Left lobe of liver (tissue), 2 donors: ENCODE results near the gene TTC23. TPM values are rescaled to one million over a fixed set of nuclear protein-coding genes. Genes with fewer than 3 reads are reported as not detected.
A peak's percentile ranks its signal among the peaks of the same experiment; 100 is the strongest.
"Not testable (repeated sequence)": the region's sequence is repeated elsewhere in the genome, so short reads cannot be mapped to it uniquely, and the experiment has no call there.

Experiments
- ATAC-seq: fragments of 200-7000 bp; cut with Tn5 transposase; one replicate; pipeline ENCODE4 v1.9.1; 2020; ENCODE audit warnings: mild to moderate bottlenecking, moderate library complexity
- DNase-seq: peaks from one replicate; pipeline ENCODE4 v3.0.0-alpha.2; 2020; ENCODE audit warnings: low spot score
- total RNA-seq: library from RNA; stranded (reverse); gene quantifications from one replicate; pipeline ENCODE4 v1.2.1, GENCODE V29; 2021
- donor health status: DM: no; HTN: no; CAD: no; lungs with moderate emphysema.
- donor health status: DM: no; HTN: yes; CAD: no.

Gene TTC23
- total RNA-seq, 1 donor from 2014 or later, result 9.0 TPM

GRCh38 chr15:99122831-99123712 lies 126.3 kb downstream of the TTC23 start:
- DNase-seq (no peak), ATAC-seq (no peak)

- no peak for DNase-seq
- ATAC-seq, result no peak
Observed at GRCh38 chr15:99121691-99122410, 127.5 kb downstream of the TTC23 start.

- no peak for DNase-seq
- no peak for ATAC-seq
Observed at GRCh38 chr15:99121207-99121606, 128.2 kb downstream of the TTC23 start.

GRCh38 chr15:99120050-99120777 lies 129.2 kb downstream of the TTC23 start:
- DNase-seq (no peak), ATAC-seq (no peak)

DNA sequence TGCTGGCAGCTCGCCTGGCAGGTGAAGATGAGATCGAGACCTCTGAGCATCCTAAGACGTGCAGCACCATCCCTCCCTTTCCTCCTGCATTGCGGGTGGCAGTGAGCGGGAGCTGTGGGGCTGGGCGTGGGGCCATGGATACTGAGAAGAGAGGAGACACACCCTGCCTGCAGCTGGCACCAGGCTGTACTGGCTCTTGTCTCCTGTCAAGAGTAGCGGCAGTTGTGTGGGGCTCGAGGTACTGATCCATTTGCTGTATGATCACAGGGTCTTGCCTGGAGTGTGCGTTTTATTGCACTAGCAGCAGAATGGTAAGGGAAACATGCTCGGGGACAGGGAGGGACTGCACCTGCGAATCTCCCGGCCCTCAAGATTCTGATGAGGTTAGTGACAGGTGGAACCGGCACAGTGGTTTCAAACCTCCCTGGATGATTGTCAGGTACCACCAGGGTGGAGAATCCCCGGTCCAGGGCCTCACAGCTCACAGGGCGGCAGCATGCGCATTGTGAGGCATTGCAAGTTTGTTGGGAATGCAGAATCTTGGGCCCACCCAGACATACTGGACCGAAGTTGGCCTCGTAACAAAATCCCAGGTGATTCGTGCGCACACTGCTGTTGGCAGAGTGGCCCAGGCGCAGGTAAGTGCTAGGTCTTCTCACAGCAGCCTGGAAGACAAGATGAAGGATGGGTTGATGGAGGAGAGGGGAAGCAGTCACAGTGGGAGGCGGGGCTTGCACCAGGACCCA lies 130.4 kb downstream of the TTC23 start:
- no peak for DNase-seq

GRCh38 chr15:99118258-99118632 lies 131.1 kb downstream of the TTC23 start:
- DNase-seq (no peak), ATAC-seq (no peak)

More for the DNA sequence above, 130.4 kb downstream of the TTC23 start:
- no peak for ATAC-seq

DNA sequence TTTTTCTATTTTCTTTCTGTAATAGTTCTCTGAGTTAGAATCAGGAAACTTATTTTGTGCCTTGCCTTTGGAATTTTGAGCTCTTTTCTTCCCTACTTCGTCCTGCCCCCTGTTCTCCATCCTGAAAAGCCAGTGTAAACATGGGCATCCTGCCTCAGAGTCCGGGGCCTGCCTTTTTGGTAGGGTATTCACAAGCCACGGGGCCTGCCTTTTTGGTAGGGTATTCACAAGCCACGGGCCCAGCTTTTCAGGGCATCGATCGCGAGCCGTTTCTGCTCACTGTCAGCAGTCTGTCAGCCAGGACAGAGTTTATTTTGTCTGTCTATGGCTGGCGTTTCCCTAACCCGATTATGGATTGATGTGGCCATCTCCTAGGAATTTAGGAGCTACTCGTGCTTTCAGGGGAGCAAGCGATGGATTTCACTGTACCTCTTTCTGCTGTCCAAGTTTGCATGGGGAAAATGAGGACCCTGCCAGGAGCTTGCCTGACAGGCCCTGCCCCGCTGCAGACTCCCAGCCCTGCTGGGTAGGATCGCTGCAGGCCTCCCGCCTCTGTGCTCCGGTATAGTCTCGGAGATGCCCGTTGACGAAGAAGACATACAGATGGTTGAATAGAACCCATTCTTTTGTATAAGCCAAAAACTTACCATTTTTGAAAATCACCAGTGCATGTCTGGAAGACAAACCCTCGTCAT lies 131.7 kb downstream of the TTC23 start:
- ATAC-seq, result no peak
- DNase-seq, result no peak

- DNase-seq (no peak), ATAC-seq (no peak)
Observed at GRCh38 chr15:99117111-99117510, 132.3 kb downstream of the TTC23 start.

- no peak for DNase-seq
- no peak for ATAC-seq
Observed at GRCh38 chr15:99115300-99116215, 133.8 kb downstream of the TTC23 start.

GRCh38 chr15:99114511-99115299 lies 134.7 kb downstream of the TTC23 start:
- DNase-seq (no peak), ATAC-seq (no peak)

GRCh38 chr15:99113547-99114271 lies 135.7 kb downstream of the TTC23 start:
- ATAC-seq, result peak; percentile 80
- no peak for DNase-seq

GRCh38 chr15:99111641-99112040 lies 137.7 kb downstream of the TTC23 start:
- not testable (repeated sequence) for DNase-seq, ATAC-seq

- peak; percentile 57 for ATAC-seq
- DNase-seq, result no peak
Observed at GRCh38 chr15:99110581-99111320, 138.6 kb downstream of the TTC23 start.

GRCh38 chr15:99110093-99110492 lies 139.3 kb downstream of the TTC23 start:
- DNase-seq (no peak), ATAC-seq (no peak)

DNA sequence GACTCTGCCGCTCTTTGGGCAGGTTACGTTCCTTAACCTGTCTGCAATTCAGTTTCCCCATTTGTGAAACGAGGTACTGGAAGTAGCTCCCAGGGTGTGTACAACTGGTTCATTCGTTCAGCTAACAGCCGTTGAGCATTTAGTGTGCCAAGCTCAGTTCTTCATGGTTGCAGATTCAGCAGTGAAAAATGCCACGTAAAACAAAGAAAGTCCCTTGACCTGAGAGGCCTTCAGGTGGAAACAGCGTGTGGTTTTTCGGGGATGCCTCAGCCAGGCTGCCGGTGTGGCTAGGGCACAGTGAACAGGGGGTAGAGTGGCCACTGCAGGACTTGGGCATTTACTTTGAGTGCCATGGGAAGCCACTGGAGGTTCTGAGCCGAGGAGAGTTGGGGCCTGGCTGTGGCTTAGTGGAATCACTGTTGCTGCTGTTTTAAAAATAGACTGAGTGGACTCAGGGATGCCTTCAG lies 139.8 kb downstream of the TTC23 start:
- no peak for ATAC-seq
- DNase-seq, result no peak

GRCh38 chr15:99108993-99109392 lies 140.4 kb downstream of the TTC23 start:
- ATAC-seq, result no peak

More at GRCh38 chr15:99108993-99109392, 140.4 kb downstream of the TTC23 start:
- no peak for DNase-seq
